Ovary (tissue), 9 donors: Measurements from ENCODE around the gene SORCS2. TPM values are rescaled to one million over a fixed set of nuclear protein-coding genes. Genes with fewer than 3 reads are reported as not detected.

Source experiments
- DNase-seq, 5 donors: peaks; one replicate each; pipeline ENCODE4 v3.0.0-alpha.2; 2019 to 2020
- H3K27ac ChIP-seq, 2 donors: fragments of 200-600 bp; one replicate each; pipeline versions ENCODE4 v1.5.1 to v1.8.0; 2019 to 2022
- H3K27me3 ChIP-seq: fragments of 200-600 bp; one replicate; pipeline ENCODE4 v1.8.0; 2022
- H3K36me3 ChIP-seq: fragments of 200-600 bp; sonication (generic); one replicate; pipeline ENCODE4 v1.5.1; 2019
- H3K4me1 ChIP-seq: one replicate; pipeline ENCODE4 v1.8.1; 2013; ENCODE audit warnings: mild to moderate bottlenecking, moderate library complexity; ENCODE audit not compliant: insufficient read depth
- H3K4me3 ChIP-seq: fragments of 200-600 bp; sonication (generic); one replicate; pipeline ENCODE4 v1.5.1; 2017
- H3K9me3 ChIP-seq, 2 donors: fragments of 200-600 bp in 1 of 2; sonication (generic) in 1 of 2; one replicate each; pipeline versions ENCODE4 v1.5.1 to v1.8.1; 2013 to 2019; ENCODE audit warnings: mild to moderate bottlenecking in 1 of 2, moderate library complexity in 1 of 2
- CTCF ChIP-seq, 3 donors: fragments of 450-650 bp in 2 of 3; fragments of 200-600 bp in 1 of 3; IDR thresholded peaks; one replicate each; pipeline versions ENCODE4 v1.5.1 to v1.8.0; 2016 to 2022; ENCODE audit warnings: antibody characterized with exemption in 3 of 3, mild to moderate bottlenecking in 1 of 3
- EP300 ChIP-seq: sonication (generic); formaldehyde crosslinking; IDR thresholded peaks from one replicate; pipeline ENCODE4 v1.6.1; 2017; ENCODE audit warnings: antibody characterized with exemption
- POLR2A ChIP-seq: fragments of 450-650 bp; IDR thresholded peaks from one replicate; pipeline ENCODE4 v1.6.1; 2017; ENCODE audit warnings: antibody characterized with exemption, mild to moderate bottlenecking, moderate library complexity
- WGBS, 3 donors: extraction: QIAGEN DNeasy Blood & Tissue Kit in 1 of 3; methylation state at CpG; one replicate each; pipeline versions ENCODE4 v1.1.5 to v1.1.7; 2013 to 2017; 5-methylcytosine and 5-hydroxymethylcytosine counted together
- intact Hi-C, 4 donors: fragments of 100-400 bp; cut with DNase I; formaldehyde crosslinking; loops; one replicate each; pipeline versions ENCODE4 v1.11.0 to v1.15.1; 2022 to 2023
- polyA plus RNA-seq, 2 donors: library from polyadenylated mRNA; stranded (reverse); fragments of 200-250 nt in 1 of 2; fragments of 350-450 nt in 1 of 2; fragmentation: Illumina TruSeq in 1 of 2; extraction: RNeasy Lipid Tissue Mini Kit (QIAGEN cat#74804) in 1 of 2; gene quantifications; one replicate each; pipeline ENCODE4 v1.2.3, GENCODE V29; 2013 to 2014
- total RNA-seq, 7 donors: library from RNA; depleted of rRNA in 2 of 7; stranded (reverse); fragments of >200 nt in 2 of 7; fragmentation: NEBNext Ultra II Directional in 3 of 7; extraction: Animal tissue kit (Norgen Biotek cat#: 25700) in 3 of 7; gene quantifications; one replicate each; pipeline versions ENCODE4 v1.1.0 to v1.2.4, GENCODE V29; 2016 to 2023
- donor health status: DM: no; HTN: no; CAD: no; lungs with moderate emphysema.
- donor health status: DM: no; HTN: no; CAD: no.
- donor health status: Bipolar disorder and iron deficiency.
- donor health status: DM: yes; HTN: yes; CAD: no.
- donor health status: DM: no; HTN: no; CAD: no.
- donor health status: DM: yes; HTN: yes; CAD: no.

The SORCS2 gene
- total and polyA plus RNA-seq, 9 donors, result 0.60 to 23.9 (median 7.1) TPM

GRCh38 chr4:7148337-7148736, 44.0 kb upstream of the SORCS2 start:
- no peak for DNase-seq
- no peaks in the 10 kb centered on the region for H3K36me3 ChIP-seq

GRCh38 chr4:7150036-7150635, 42.2 kb upstream of the SORCS2 start:
- DNase-seq, result no peak
- H3K4me3 ChIP-seq, result no peak overlapping the region
- 81 to 83% (median 81%) methylated on average over 20 of the region's 20 CpGs for WGBS, 3 donors
- no peaks in the 10 kb centered on the region for H3K27me3 ChIP-seq
- no peaks in the 10 kb centered on the region for H3K9me3 ChIP-seq
- intact Hi-C loops, result no loop called here
- H3K36me3 ChIP-seq, result no peaks in the 10 kb centered on the region
- TF ChIP-seq POLR2A (no peak), EP300 (no peak), CTCF (IDR thresholded peaks at IDR 0.05) (no peak)
- H3K27ac ChIP-seq, result no peak overlapping the region
- H3K4me1 ChIP-seq, result no peaks in the 10 kb centered on the region

More at GRCh38 chr4:7148337-7148736, 44.0 kb upstream of the SORCS2 start:
- WGBS, 3 donors, result 81 to 88% (median 81%) methylated on average over 13 of the region's 13 CpGs
- Histone ChIP-seq H3K27ac (no peak overlapping the region), H3K4me1 (no peaks in the 10 kb centered on the region), H3K27me3 (no peaks in the 10 kb centered on the region), H3K4me3 (no peak overlapping the region), H3K9me3 (no peaks in the 10 kb centered on the region)
- no peak for TF ChIP-seq EP300
- no peak for TF ChIP-seq POLR2A
- TF ChIP-seq CTCF (IDR thresholded peaks at IDR 0.05), result no peak
- intact Hi-C loops, result no loop called here

- Histone ChIP-seq H3K9me3 (no peaks in the 10 kb centered on the region), H3K36me3 (no peaks in the 10 kb centered on the region), H3K27me3 (no peaks in the 10 kb centered on the region), H3K4me1 (peaks cover 9% of the 10 kb centered on the region), H3K27ac (no peak overlapping the region), H3K4me3 (no peak overlapping the region)
- intact Hi-C loops, result no loop called here
- TF ChIP-seq CTCF (IDR thresholded peaks at IDR 0.05) (no peak), POLR2A (no peak), EP300 (no peak)
- 64 to 68% (median 66%) methylated on average over 13 of the region's 13 CpGs for WGBS, 3 donors
- DNase-seq, result no peak
Observed at GRCh38 chr4:7151668-7152227, 40.6 kb upstream of the SORCS2 start.

- peak in 2 of 5 donors; percentile 6 to 27 for DNase-seq
- WGBS, 3 donors, result 91 to 95% (median 93%) methylated on average over 7 of the region's 7 CpGs
Observed at GRCh38 chr4:7153711-7154110, 38.6 kb upstream of the SORCS2 start.

More at GRCh38 chr4:7153711-7154110, 38.6 kb upstream of the SORCS2 start:
- no peaks in the 10 kb centered on the region for H3K36me3 ChIP-seq
- intact Hi-C loops, result no loop called here
- H3K27ac ChIP-seq, result no peak overlapping the region
- no peaks in the 10 kb centered on the region for H3K27me3 ChIP-seq
- H3K9me3 ChIP-seq, result no peaks in the 10 kb centered on the region
- no peak for TF ChIP-seq CTCF (IDR thresholded peaks at IDR 0.05)
- TF ChIP-seq EP300, result no peak
- no peak for TF ChIP-seq POLR2A
- no peak overlapping the region for H3K4me3 ChIP-seq
- H3K4me1 ChIP-seq, result peaks cover 15% of the 10 kb centered on the region
